CD4-positive, alpha-beta T cell (primary cell): ENCODE measurements around the gene CTTNBP2. TPM values are rescaled to one million over a fixed set of nuclear protein-coding genes. Genes with fewer than 3 reads are reported as not detected.

Experiments used
- ATAC-seq: fragments of 200-7000 bp; cut with Tn5 transposase; one replicate; pipeline ENCODE4 v1.10.0; 2022; ENCODE audit warnings: mild to moderate bottlenecking; ENCODE audit not compliant: poor library complexity
- CTCF ChIA-PET: fragments of 350-600 bp; sonication (Branson Sonifier 250); formaldehyde crosslinking; loops from one replicate; lab custom pipeline; 2021; ENCODE audit warnings: antibody characterized with exemption, inconsistent platforms; lab: Charles Lee
- POLR2A ChIA-PET: fragments of 350-600 bp; sonication (Branson Sonifier 250); formaldehyde crosslinking; loops from one replicate; lab custom pipeline; 2021; ENCODE audit warnings: antibody characterized with exemption, inconsistent platforms; lab: Charles Lee
- DNase-seq, 14 experiments: peaks; one replicate each; pipeline ENCODE4 v3.0.0-alpha.2; 2013 to 2020; ENCODE audit warnings: mixed read lengths in 2 of 14
- H3K27ac ChIP-seq, 2 donors: one replicate each; pipeline versions ENCODE4 v1.5.1 to v1.7.0; 2013; ENCODE audit warnings: low read length in 2 of 2, low read depth in 1 of 2, mild to moderate bottlenecking in 1 of 2
- H3K27me3 ChIP-seq, 2 experiments: 1 replicate in 1 of 2; 2 replicates in 1 of 2; pipeline versions ENCODE4 v1.6.1 to v1.7.0; 2013; ENCODE audit warnings: low read length in 2 of 2, control low read depth in 1 of 2, mild to moderate bottlenecking in 1 of 2, moderate library complexity in 1 of 2; ENCODE audit not compliant: insufficient read depth in 2 of 2, control insufficient read depth in 1 of 2
- H3K36me3 ChIP-seq: one replicate; pipeline ENCODE4 v1.6.1; 2013; ENCODE audit warnings: low read length, control low read depth; ENCODE audit not compliant: insufficient read depth
- H3K4me1 ChIP-seq: one replicate; pipeline ENCODE4 v1.6.1; 2013; ENCODE audit warnings: low read length, control low read depth; ENCODE audit not compliant: insufficient read depth
- H3K4me3 ChIP-seq: one replicate; pipeline ENCODE4 v1.5.1; 2013; ENCODE audit warnings: mild to moderate bottlenecking, low read length, moderate library complexity
- H3K9me3 ChIP-seq, 2 experiments: 1 replicate in 1 of 2; 2 replicates in 1 of 2; pipeline versions ENCODE4 v1.6.1 to v1.7.0; 2013; ENCODE audit warnings: low read length in 2 of 2, mild to moderate bottlenecking in 2 of 2, control low read depth in 1 of 2, moderate library complexity in 1 of 2; ENCODE audit not compliant: control insufficient read depth in 1 of 2, insufficient read depth in 1 of 2
- H3K27ac Mint-ChIP-seq: one replicate; pipeline ENCODE4 v1.8.0; 2020; ENCODE audit warnings: mixed read lengths
- H3K27me3 Mint-ChIP-seq: one replicate; pipeline ENCODE4 v1.8.0; 2021; ENCODE audit warnings: mixed read lengths
- H3K36me3 Mint-ChIP-seq: one replicate; pipeline ENCODE4 v1.8.0; 2021; ENCODE audit warnings: low read depth, mixed read lengths
- H3K4me1 Mint-ChIP-seq: one replicate; pipeline ENCODE4 v1.8.0; 2021; ENCODE audit warnings: low read depth, mixed read lengths
- H3K4me3 Mint-ChIP-seq: one replicate; pipeline ENCODE4 v1.8.0; 2020; ENCODE audit warnings: mild to moderate bottlenecking, mixed read lengths
- H3K9me3 Mint-ChIP-seq: one replicate; pipeline ENCODE4 v1.8.0; 2020; ENCODE audit warnings: mixed read lengths
- CTCF ChIP-seq: fragments of 200-600 bp; IDR thresholded peaks from one replicate; pipeline ENCODE4 v1.8.0; 2022; ENCODE audit warnings: antibody characterized with exemption, mild to moderate bottlenecking
- intact Hi-C, 2 experiments: fragments of 100-400 bp; cut with DNase I in 1 of 2; cut with micrococcal nuclease in 1 of 2; formaldehyde crosslinking; loops; one replicate each; pipeline versions ENCODE4 v1.15.1 to v1.9.0; 2023 to 2025; cut with DNase I, micrococcal nuclease
- total RNA-seq, 174 experiments: library from RNA in 2 of 174; stranded (reverse) in 2 of 174; gene quantifications; one replicate each; pipeline ENCODE4 v1.2.3 and lab custom pipeline; 2021 to 2026

CTTNBP2 gene
- total RNA-seq, 2 experiments from 2014 or later, result not detected

GRCh38 chr7:117782761-117783160 lies 90.5 kb downstream of the CTTNBP2 start:
- Mint-ChIP-seq H3K27me3 (peaks cover 9% of the 10 kb centered on the region), H3K4me3 (no peak overlapping the region), H3K36me3 (no peaks in the 10 kb centered on the region), H3K27ac (no peak overlapping the region), H3K4me1 (no peaks in the 10 kb centered on the region), H3K9me3 (no peaks in the 10 kb centered on the region)
- ChIA-PET POLR2A (no interaction called here), CTCF (no interaction called here)
- no peaks in the 10 kb centered on the region for H3K4me1 ChIP-seq
- no peak overlapping the region for H3K4me3 ChIP-seq
- intact Hi-C loops, result no loop called here
- H3K9me3 ChIP-seq, result peaks cover 0 to 3% of the 10 kb centered on the region in 2 experiments
- H3K27ac ChIP-seq, result no peak overlapping the region
- DNase-seq (no peak), ATAC-seq (no peak)
- TF ChIP-seq CTCF, result no peak
- no peaks in the 10 kb centered on the region for H3K27me3 ChIP-seq
- no peaks in the 10 kb centered on the region for H3K36me3 ChIP-seq

GRCh38 chr7:117781707-117782106 lies 91.5 kb downstream of the CTTNBP2 start:
- Mint-ChIP-seq H3K36me3 (no peaks in the 10 kb centered on the region), H3K4me1 (no peaks in the 10 kb centered on the region), H3K4me3 (no peak overlapping the region), H3K9me3 (no peaks in the 10 kb centered on the region), H3K27ac (no peak overlapping the region), H3K27me3 (peaks cover 9% of the 10 kb centered on the region)
- H3K27ac ChIP-seq, result no peak overlapping the region
- H3K9me3 ChIP-seq, result peaks cover 0 to 3% of the 10 kb centered on the region in 2 experiments
- no peak for DNase-seq
- no peak for ATAC-seq
- H3K4me1 ChIP-seq, result no peaks in the 10 kb centered on the region
- no peaks in the 10 kb centered on the region for H3K27me3 ChIP-seq
- intact Hi-C loops, result no loop called here
- no peak overlapping the region for H3K4me3 ChIP-seq
- CTCF ChIA-PET, result interaction anchor here (0.8 kb wide), 1 partner anchor 12 kb away, joined by 3 read pairs; no protein-coding TSS in a partner anchor
- no peak for TF ChIP-seq CTCF
- POLR2A ChIA-PET, result no interaction called here
- no peaks in the 10 kb centered on the region for H3K36me3 ChIP-seq

GRCh38 chr7:117780832-117781231 lies 92.4 kb downstream of the CTTNBP2 start:
- Mint-ChIP-seq H3K9me3 (no peaks in the 10 kb centered on the region), H3K4me1 (no peaks in the 10 kb centered on the region), H3K27me3 (peaks cover 5% of the 10 kb centered on the region), H3K27ac (no peak overlapping the region), H3K36me3 (no peaks in the 10 kb centered on the region), H3K4me3 (no peak overlapping the region)
- intact Hi-C loops, result no loop called here
- Histone ChIP-seq H3K36me3 (no peaks in the 10 kb centered on the region), H3K9me3 (peaks cover 0 to 3% of the 10 kb centered on the region in 2 experiments), H3K27ac (no peak overlapping the region), H3K27me3 (no peaks in the 10 kb centered on the region), H3K4me1 (no peaks in the 10 kb centered on the region), H3K4me3 (no peak overlapping the region)
- no peak for DNase-seq
- no peak for ATAC-seq
- POLR2A ChIA-PET, result no interaction called here
- no peak for TF ChIP-seq CTCF
- CTCF ChIA-PET, result interaction anchor here (0.8 kb wide), 1 partner anchor 11 kb away, joined by 3 read pairs; no protein-coding TSS in a partner anchor
